Peyer's patch (tissue), 4 donors: ENCODE results near the gene GLB1L3.
"Not testable (repeated sequence)": the region's sequence is repeated elsewhere in the genome, so short reads cannot be mapped to it uniquely, and the experiment has no call there.

Experiments
- CTCF ChIP-seq, 6 experiments: fragments of 450-650 bp in 4 of 6; fragments of 200-600 bp in 2 of 6; sonication (generic) in 1 of 6; IDR thresholded peaks; one replicate each; pipeline ENCODE4 v1.5.1; 2017 to 2019; ENCODE audit warnings: antibody characterized with exemption in 6 of 6, mild to moderate bottlenecking in 3 of 6, moderate library complexity in 1 of 6
- POLR2A ChIP-seq, 2 donors: fragments of 450-650 bp; IDR thresholded peaks; one replicate each; pipeline ENCODE4 v1.5.1; 2017; ENCODE audit warnings: antibody characterized with exemption in 2 of 2, mild to moderate bottlenecking in 2 of 2, moderate library complexity in 2 of 2

GRCh38 chr11:134281635-134282034 is 5.5 kb downstream of the GLB1L3 start:
- TF ChIP-seq CTCF, POLR2A (IDR thresholded peaks at IDR 0.05): not testable (repeated sequence)
